LNCaP clone FGC (cell line): ENCODE measurements around the gene ZBTB25.

ENCODE experiments used
- DNase-seq: peaks from one replicate; pipeline ENCODE4 v3.0.0-alpha.2; 2011; ENCODE audit warnings: low read depth
- H3K4me3 ChIP-seq: 2 replicates; pipeline ENCODE4 v1.5.1; 2011; ENCODE audit warnings: mild to moderate bottlenecking, low read depth, low read length, control low read depth
- CTCF ChIP-seq: IDR thresholded peaks from 2 replicates; pipeline ENCODE4 v1.5.1; 2012; ENCODE audit warnings: mild to moderate bottlenecking; ENCODE audit not compliant: control insufficient read depth, insufficient read depth; ENCODE audit errors: extremely low read depth

Gene ZBTB25

GRCh38 chr14:64475585-64476273 is 27.9 kb downstream of the ZBTB25 start:
- TF ChIP-seq CTCF = no peak
- no peak for DNase-seq

GRCh38 chr14:64474698-64475097 is 28.9 kb downstream of the ZBTB25 start:
- DNase-seq = no peak
- TF ChIP-seq CTCF = no peak
- no peak overlapping the region for H3K4me3 ChIP-seq

More at GRCh38 chr14:64475585-64476273, 27.9 kb downstream of the ZBTB25 start:
- H3K4me3 ChIP-seq = no peak overlapping the region

- no peak overlapping the region for H3K4me3 ChIP-seq
- TF ChIP-seq CTCF = no peak
- DNase-seq = no peak
These were observed 29.6 kb downstream of the ZBTB25 start for GRCh38 chr14:64474041-64474440.

GRCh38 chr14:64468451-64468850 is 35.2 kb downstream of the ZBTB25 start:
- H3K4me3 ChIP-seq = no peak overlapping the region
- no peak for DNase-seq
- no peak for TF ChIP-seq CTCF

GRCh38 chr14:64467566-64467965 is 36.1 kb downstream of the ZBTB25 start:
- H3K4me3 ChIP-seq = no peak overlapping the region
- no peak for TF ChIP-seq CTCF
- peak; percentile 58 for DNase-seq

GRCh38 chr14:64467101-64467500 is 36.5 kb downstream of the ZBTB25 start:
- no peak for TF ChIP-seq CTCF
- DNase-seq = no peak
- no peak overlapping the region for H3K4me3 ChIP-seq
